HG02642 (cell line): ENCODE measurements around the gene TF.

Experiments
- ATAC-seq: cut with Tn5 transposase; IDR thresholded peaks from one replicate; pipeline ENCODE4 v1.9.1; 2021; ENCODE audit warnings: mild to moderate bottlenecking; ENCODE audit not compliant: unreplicated experiment, poor library complexity

Gene TF

DNA sequence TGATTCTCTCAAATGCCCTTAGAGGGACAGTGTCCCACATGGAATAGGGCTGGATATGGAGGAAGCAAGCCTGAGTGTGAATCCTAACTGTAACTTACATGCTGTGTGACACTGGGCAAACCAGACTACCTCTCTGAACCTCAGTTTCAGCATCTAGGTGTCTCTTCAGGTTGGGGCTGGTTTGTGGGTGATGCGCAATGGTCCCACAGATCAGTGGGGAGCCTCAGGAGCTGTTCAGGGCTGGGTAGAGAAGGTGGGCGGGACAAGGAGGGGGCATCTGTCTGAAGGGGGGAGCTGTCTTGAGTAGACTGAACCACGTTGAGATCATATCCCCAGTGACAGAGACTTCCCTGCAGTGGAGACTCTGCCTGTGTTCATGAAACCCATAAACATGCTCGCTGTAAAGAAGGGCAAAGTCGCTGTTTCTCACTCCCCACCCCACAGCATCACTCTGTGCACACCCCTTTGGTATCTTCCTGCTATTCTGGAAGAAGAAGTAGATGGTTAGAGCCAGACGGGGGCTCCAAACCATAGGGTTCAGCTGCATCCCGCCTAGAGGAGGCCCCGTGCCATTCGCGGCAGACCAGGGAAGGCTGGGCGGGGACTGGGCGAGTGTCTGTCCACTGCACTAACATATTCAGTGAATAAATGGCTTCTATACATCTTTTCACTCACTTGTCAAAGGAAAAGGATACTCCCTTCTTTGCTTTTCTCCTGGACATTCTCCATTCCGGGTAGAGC is 87.9 kb downstream of the TF start:
- no peak for ATAC-seq

DNA sequence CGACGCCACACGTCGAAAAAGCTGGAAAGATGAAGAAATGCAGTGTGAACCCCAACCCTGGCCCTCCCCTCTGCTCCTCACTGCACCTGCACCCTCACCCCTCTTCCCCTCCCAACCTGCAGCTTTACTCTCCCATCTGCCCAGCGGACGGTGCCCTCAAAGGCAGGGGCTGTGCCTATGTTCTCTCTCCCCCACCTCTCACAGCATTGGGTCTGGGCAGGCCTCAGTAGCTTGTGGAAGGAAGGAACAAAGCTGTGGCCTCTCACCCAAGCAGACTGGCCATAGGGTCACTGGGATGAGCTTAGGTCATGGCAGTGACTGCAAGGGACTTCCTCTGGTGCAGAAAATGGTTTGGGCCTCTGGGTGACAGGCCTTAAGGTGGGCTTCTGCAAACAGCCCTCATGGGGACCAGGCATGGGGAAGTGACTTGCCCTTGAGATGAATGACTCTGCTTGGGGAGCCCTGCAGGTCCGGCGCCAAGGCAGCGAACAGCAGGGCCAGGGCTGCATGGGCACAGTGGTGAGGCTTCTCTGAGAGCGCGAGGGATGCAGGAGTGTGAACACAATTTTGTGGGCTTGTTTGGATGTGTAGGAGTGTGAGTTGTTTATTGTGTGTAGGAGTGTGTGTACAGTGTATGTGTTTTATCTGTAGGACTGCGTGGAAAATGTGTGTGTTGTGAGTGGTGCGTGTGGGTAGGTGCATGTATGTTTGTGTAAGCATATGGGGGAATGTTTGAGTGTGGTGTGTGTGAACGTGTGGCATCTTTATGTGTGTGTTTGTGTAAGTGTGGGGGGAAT is 88.6 kb downstream of the TF start:
- ATAC-seq, result no peak

GRCh38 chr3:133835418-133835743 is 89.2 kb downstream of the TF start:
- no peak for ATAC-seq

DNA sequence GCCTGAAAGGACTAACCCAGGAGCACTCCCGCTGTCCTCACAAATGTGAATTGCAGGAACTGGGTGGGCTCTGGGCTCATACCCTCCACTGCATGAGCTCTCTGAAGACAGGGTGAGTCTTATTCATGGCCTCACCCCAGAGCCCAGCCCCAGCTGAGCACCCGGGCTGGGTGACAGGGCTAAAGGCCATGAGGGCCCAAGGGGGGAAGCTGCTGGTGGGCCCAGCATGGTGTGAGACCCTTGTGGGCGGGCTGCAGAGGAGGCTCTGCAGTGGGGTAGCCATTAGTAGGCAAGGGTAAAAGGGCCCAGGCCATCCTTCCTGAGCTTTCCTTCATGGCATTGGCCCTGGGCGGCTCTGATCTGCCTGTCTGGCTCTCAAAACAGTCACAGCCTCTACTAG is 89.8 kb downstream of the TF start:
- no peak for ATAC-seq

DNA sequence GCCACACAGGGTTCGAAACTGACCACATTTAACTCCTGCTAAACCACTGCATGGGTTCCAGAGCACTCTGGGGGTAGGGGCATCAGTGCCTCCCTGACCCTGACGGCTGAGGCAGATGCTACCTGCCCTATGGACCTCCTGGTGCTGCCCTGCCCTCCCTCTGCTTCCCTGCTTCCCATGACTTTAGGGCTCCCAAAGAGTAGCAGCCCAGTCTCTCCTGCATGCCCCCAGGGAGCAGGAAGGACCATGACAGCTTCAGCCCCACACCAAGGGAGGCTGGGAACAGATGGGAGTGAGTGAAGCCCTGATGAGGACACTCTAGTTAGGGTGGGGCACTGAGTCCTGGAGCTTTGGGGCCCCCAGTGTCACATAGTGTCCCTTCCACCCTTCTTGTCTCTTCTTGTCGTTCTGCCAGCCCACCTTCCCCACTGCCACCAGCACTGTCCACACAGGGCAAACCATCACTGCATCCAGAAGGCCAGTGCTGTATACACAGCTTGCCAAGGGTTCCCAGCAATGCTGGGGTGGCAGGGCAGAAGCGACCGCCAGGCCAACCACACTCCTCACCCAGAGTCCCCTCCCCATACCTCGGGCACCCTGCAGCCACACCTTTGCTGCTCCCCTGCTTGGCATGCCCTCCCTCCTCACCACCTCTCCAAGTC is 90.4 kb downstream of the TF start:
- no peak for ATAC-seq

GRCh38 chr3:133837487-133838295 is 91.5 kb downstream of the TF start:
- ATAC-seq, result no peak

- no peak for ATAC-seq
These were observed 92.2 kb downstream of the TF start for GRCh38 chr3:133838296-133838789.

DNA sequence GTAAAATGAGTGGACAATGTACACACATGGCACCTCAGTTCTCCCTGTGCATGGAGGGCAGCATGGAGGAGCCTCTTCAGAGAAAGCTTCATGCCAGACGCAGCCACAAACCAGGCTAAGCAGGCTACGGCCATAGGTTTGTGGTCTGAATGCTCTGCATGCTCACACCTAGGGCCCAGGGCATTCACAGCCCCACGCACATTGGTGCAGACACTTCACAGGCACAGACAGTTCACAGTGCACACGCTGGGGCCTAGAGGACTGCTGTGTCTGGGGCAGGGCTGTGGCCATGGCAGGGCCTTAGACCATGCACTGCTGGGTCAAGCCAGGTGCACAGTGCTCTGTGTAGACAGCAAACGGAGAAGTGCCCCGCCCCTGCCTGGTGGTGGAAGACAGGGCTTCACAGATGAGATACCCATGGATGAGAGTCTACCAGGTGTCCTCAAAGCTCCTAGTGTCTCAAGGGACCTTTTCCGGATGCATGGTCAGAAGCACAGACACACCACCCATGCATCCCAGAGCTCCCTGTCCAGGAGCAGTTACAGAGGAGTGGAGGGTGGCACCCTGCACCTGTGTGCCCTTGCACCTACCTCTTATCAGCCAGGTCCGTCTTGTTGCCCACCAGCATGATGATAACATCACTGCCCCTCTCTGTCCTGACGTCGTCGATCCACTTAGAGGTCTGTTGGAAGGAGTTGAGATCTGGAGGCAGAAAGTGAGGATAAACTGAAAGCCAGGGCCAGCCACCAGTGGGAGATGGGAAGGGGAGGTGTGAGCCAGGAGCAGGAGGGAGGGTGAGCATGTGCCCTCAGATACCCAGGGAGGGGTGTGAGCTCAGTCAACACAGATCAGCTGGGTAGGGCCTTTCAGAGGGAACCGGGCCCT is 93.0 kb downstream of the TF start:
- ATAC-seq, result no peak

- no peak for ATAC-seq
These were observed 94.0 kb downstream of the TF start for GRCh38 chr3:133840055-133840737.

GRCh38 chr3:133840767-133841166 is 94.6 kb downstream of the TF start:
- no peak for ATAC-seq

GRCh38 chr3:133841196-133841595 is 95.0 kb downstream of the TF start:
- no peak for ATAC-seq

GRCh38 chr3:133842158-133842557 is 96.0 kb downstream of the TF start:
- ATAC-seq, result no peak

GRCh38 chr3:133843634-133844033 is 97.4 kb downstream of the TF start:
- no peak for ATAC-seq

- no peak for ATAC-seq
These were observed 98.9 kb downstream of the TF start for GRCh38 chr3:133845127-133845526.
